ENCODE data around the gene KSR1.
"Not testable (repeated sequence)": the region's sequence is repeated elsewhere in the genome, so short reads cannot be mapped to it uniquely, and the experiment has no call there.

The KSR1 gene

DNA sequence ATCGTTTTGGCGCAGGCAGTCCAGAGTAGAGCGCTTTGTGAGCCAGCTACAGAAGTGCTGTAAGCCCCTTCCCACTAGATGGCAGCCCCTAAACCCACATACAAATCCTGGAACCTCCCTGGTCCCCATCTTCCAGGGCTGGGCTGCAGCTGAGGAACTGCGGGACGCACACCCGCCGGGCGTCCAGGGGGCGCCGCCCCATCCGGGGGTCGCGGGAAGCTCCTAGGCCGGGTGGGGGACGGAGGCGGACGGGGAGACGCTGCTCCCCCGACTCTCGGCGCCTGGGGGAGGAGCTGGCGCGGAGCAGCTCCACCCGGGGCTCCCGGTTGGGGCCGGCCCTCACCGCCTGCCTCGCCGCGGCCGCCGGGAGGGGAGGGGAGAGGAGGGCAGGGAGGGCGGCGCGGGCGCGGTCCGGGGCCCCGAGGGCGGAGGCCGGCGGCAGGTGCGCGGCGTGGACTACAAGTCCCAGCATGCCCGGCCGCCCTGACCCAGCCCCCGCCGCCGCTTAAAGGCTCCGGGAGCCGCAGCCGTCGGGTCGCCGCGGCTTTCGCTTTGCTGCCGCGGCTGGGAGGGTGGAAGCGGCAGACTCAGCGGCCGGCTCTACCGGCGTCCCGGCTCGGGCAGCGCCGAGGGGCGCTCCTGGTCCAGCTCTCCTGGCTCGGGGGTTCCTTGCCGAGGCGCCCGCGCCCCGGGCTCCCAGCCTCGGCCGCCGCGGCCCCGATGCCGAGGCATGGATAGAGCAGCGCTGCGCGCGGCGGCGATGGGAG is at the start of gene KSR1:
Gene KSR1 (plus strand): TSS at position 535 of the 767 bp plus-strand sequence. CDS start 196 bp downstream, at position 731.
- DNase-seq (ENCODE audit: low read depth): peak; percentile 57

DNA sequence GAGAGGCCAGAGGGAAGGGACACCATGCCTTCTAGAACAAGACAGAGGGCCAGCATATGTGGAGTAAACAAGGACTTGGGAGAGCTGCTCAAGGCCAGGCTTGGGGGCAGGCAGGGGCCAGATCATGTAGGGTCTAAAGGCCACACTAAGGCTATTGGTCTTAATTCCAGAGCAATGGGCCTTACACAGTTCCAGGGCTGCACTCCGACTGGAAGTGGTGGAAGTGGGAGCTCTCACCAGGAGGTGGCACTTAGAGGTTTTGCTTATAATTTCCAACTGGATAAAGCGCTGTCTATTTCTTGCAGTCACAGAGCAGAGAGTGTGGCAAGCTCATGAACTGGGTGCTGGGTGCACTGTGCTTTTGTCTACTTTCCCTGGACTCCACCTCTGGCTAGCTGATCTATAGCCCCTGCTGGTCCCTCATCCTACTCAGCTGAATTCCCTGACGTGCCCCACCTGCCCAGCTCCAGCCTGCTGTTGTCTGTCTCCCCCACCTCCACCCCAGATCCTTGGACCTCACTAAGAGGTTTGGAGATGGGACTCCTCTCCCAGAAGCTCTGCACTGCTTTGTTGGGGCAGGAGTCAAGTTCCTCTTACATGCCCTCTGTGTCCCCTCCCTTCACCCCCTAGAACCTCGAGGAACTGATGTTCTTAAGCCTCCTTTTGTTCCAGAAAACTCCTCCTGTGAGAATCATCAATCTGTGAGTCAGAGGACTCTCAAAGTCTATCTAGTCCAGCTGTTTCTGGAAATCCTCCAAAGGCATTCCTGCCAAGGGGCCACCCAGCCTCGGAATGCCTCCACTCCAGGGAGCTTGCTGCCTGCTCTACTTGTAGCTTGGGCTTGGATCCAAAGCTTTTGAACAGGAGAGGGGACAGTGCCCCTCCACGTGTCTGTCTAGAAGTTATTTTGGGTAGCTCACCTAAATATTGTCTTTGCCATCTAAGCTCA is 48.1 kb upstream of the KSR1 start:
- peak; percentile 71 for DNase-seq (ENCODE audit: low read depth)

- peak; percentile 16 for DNase-seq (ENCODE audit: low read depth)
Observed at GRCh38 chr17:27408891-27409290, 47.4 kb upstream of the KSR1 start.

GRCh38 chr17:27412158-27412557 is 44.1 kb upstream of the KSR1 start:
- DNase-seq (ENCODE audit: low read depth): not testable (repeated sequence)

- DNase-seq (ENCODE audit: low read depth): no peak
Observed at GRCh38 chr17:27413315-27413714, 42.9 kb upstream of the KSR1 start.

DNA sequence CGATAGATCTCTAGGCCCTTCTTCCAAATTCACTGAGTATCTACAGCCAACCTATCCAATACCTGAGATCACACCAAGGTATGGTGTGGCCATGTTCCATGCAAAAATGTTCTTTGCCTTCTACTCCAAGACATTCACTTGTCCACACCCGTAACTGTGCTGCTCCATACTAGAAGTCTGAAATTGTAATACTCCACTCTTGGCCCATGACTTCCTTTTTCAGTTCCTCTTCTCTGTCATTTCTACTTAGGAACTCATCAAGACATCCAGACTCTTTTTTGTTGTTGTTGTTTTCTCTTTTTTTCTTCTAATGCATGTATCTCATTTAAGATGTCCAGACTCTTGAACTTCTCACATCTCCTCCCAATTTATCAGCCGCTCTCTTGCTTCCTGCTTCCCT is 42.5 kb upstream of the KSR1 start:
- no peak for DNase-seq (ENCODE audit: low read depth)

- no peak for DNase-seq (ENCODE audit: low read depth)
Observed at GRCh38 chr17:27414271-27414670, 42.0 kb upstream of the KSR1 start.

GRCh38 chr17:27414694-27415093 is 41.6 kb upstream of the KSR1 start:
- DNase-seq (ENCODE audit: low read depth): no peak

DNA sequence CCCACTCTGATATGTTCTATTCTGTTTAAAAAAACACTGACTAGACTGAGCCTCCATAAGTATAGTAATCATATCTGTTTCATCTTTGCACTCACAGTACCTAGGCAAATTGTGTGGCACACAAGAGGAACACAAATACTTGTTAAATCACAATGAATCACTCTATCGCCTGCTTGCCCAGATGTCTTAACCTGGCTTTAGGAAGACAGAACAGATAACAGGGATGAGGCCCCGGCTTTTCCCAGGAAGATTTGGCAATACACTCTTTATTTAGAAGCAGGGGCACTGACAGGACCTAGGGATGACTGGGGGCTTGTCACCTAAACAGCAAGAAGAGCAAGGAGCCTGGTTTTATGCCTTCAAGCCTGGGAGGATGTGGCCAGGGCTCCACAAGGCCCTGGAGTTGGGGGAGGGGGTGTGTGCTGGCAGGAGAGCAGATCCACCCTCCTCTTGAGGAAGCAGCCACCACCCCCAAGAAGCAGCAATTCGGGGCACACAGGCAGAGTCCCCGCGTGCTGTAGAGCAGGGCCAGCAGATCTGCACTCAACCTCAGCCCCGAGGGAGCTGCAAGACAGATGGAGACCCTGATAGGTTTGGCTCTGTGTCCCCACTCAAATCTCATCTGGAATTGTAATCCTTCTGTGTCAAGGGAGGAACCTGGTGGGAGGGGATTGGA is 41.0 kb upstream of the KSR1 start:
- no peak for DNase-seq (ENCODE audit: low read depth)

DNA sequence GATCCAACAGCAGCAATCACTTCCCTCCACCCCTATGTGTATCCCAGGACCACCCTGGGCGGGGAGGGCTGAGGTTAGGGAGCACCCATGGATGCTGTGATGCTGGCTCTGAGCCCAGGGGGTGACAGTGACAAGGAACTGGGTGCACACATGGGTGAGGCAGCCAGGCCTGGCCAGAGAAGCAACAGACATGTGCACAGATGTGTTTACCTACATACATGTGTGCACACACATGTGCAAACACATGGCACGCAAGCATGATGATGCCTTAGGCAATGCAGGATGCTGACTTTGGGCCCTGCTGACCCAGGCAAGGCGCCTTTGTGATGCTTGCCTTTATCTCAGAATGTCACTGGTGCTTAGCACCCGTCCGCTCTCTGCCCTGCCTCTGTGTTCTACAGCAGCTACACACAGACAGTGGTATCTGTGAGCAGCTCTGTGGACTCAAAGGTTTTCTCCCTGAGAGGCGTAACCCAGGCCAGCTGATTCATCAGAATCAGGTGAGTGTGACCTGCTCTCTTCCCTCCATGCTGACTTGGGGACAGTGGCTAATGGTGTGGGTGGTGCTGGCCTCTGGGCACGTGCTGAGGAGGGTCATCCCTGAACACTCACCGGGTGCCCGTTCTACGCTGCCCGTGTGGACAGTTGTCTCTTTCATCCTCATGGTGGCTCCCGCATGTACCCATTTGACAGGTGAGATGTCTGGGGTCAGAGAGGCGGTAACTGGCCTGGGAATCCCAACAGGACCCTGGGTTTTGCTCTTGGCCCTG is 38.5 kb upstream of the KSR1 start:
- DNase-seq (ENCODE audit: low read depth): no peak

DNA sequence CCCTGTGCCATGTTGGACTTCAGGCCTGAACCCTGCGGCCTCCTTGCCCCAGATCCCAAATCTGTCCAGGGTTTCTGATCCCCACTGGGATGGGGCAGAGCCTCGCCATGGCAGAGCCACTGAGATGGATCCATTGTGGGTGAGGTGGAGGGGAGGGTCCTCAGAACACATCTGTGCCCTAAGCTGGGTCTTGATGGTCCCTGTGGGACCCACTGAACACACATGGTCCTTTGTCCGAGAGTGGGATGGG is 38.0 kb upstream of the KSR1 start:
- DNase-seq (ENCODE audit: low read depth): no peak

DNA sequence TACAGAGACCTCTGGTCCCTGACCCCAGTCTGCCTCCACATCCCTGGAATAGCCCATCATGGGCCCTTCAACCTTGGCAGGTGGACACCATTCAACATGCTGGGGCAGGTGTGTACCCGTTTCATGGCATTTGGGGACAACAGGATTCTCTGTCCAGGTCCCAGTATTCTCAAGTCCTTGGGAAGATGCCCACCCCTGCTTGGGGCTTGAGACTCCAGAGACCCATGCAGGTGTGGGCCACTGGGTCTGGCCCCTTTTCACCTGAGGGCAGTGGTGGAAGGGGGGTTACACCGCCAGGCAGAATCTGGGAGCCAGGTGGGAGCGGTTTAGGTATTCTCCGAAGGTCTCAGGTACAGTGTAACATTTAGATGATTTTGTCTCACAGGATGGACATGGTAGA is 37.1 kb upstream of the KSR1 start:
- no peak for DNase-seq (ENCODE audit: low read depth)

GRCh38 chr17:27420211-27420950 is 35.9 kb upstream of the KSR1 start:
- no peak for DNase-seq (ENCODE audit: low read depth)

DNA sequence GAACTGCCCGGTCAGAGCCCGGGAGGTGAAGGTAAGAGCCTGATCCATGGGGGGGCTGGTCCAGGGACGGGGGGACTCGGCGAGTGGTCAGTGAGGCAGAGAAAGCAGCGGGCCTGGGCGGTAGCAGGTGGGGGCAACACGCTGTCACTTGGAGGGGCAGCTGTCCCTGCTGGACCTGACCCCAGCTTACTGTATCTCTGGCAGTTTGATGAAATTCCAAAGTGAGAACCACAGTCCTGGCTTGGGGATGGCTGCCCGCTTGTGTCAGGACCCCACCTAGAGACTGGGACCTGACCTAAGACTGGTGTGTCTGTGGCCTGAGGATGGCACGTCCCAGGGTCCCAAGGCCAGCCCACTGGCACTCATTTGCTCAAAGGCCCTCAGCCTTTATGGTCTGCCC is 35.1 kb upstream of the KSR1 start:
- no peak for DNase-seq (ENCODE audit: low read depth)

- DNase-seq (ENCODE audit: low read depth): not testable (repeated sequence)
Observed at GRCh38 chr17:27421626-27422025, 34.6 kb upstream of the KSR1 start.

DNA sequence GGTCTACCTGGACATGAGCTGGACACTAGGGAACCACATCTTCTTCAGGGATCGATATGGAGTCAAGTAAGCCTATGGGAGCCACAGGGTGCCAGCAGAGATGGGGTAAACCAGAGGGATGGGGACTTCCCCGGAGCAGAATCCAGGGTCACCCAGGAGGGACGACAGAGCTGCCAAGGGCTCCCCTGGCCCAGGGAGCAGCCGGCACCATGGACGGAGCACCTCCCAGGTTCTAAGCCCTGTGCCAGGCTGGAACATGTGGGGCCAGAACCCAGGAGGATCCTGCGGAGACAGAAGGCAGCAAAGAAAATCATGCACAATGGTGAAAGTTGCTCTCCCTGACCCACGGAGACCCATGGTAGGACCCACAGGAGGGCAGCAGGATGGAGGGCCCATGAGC is 33.6 kb upstream of the KSR1 start:
- DNase-seq (ENCODE audit: low read depth): no peak

GRCh38 chr17:27423651-27424050 is 32.6 kb upstream of the KSR1 start:
- DNase-seq (ENCODE audit: low read depth): no peak

- no peak for DNase-seq (ENCODE audit: low read depth)
Observed at GRCh38 chr17:27424516-27424915, 31.7 kb upstream of the KSR1 start.

- no peak for DNase-seq (ENCODE audit: low read depth)
Observed at GRCh38 chr17:27424941-27425340, 31.3 kb upstream of the KSR1 start.

DNA sequence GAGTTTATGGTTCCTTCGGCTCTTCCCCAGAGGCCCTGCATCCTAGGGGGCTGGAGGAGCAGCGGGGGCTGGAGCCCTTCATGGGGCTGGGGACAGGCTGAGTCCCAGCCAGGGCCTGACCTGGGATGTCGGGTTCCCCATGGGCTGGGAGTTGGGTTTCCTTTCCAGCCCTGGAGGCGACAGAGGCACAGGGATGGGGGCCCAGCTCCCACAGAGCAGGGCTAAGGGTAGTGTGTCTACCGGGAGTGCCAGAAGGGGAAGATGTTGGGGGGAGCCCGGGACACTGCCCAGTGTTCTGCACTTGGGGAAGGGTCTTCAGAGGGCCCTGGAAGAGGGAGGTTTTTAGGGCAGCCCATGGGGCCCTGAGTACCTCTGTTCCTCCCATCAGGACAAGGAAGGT is 30.7 kb upstream of the KSR1 start:
- not testable (repeated sequence) for DNase-seq (ENCODE audit: low read depth)

- DNase-seq (ENCODE audit: low read depth): no peak
Observed at GRCh38 chr17:27425991-27426390, 30.3 kb upstream of the KSR1 start.
